Left renal pelvis (tissue), 4 donors: ENCODE measurements around the gene KCTD5. TPM values are rescaled to one million over a fixed set of nuclear protein-coding genes. Genes with fewer than 3 reads are reported as not detected.
"Not testable (repeated sequence)": the region's sequence is repeated elsewhere in the genome, so short reads cannot be mapped to it uniquely, and the experiment has no call there.

Experiments
- DNase-seq, 4 donors: peaks; one replicate each; pipeline ENCODE4 v3.0.0-alpha.2; 2013; ENCODE audit warnings: low read depth in 4 of 4, low spot score in 3 of 4
- polyA plus RNA-seq, 4 donors: library from polyadenylated mRNA; unstranded; fragments of 120-200 nt; gene quantifications; one replicate each; pipeline ENCODE4 v1.2.1, GENCODE V29; 2013; ENCODE audit not compliant: insufficient read length in 4 of 4

The KCTD5 gene, protein sequence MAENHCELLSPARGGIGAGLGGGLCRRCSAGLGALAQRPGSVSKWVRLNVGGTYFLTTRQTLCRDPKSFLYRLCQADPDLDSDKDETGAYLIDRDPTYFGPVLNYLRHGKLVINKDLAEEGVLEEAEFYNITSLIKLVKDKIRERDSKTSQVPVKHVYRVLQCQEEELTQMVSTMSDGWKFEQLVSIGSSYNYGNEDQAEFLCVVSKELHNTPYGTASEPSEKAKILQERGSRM
- 10 to 100 TPM; 19.2 to 26.0 (median 24.0) TPM for polyA plus RNA-seq

DNA sequence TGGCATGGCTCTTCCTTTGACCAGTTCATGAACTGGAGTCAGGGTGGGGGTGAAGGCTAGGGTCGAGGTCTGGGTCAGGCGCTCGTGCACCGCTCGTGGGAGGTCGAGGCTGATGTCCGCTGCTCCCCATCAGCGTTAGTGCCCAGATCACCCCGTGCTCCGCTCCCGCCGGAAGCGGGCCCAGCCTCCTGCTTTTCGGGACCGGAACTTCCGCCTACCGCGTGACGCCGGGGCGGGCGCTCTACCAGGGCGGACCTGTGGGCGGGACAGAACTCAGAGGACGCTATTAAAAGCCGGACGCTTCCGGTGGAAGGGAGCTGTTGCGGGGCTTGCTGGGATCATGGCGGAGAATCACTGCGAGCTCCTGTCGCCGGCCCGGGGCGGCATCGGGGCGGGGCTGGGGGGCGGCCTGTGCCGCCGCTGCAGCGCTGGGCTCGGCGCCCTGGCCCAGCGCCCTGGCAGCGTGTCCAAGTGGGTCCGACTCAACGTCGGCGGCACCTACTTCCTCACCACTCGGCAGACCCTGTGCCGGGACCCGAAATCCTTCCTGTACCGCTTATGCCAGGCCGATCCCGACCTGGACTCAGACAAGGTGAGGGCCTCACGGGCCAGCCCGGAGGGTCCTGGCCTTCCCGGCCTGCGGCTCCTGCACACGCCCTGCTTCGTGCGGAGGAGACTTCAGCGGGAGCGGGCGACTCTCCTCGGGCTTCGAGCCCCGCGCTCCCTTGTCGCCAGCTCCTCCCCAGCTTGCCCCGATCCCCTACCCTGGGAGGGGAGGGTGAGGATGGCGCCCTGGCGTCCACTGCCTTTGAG lies at the start of gene KCTD5:
KCTD5 (plus strand) TSS at position 315 of the 813 bp plus-strand sequence; CDS start at position 341, 26 bp downstream.
- DNase-seq, result peak; percentile 86 to 94 (median 92)

DNA sequence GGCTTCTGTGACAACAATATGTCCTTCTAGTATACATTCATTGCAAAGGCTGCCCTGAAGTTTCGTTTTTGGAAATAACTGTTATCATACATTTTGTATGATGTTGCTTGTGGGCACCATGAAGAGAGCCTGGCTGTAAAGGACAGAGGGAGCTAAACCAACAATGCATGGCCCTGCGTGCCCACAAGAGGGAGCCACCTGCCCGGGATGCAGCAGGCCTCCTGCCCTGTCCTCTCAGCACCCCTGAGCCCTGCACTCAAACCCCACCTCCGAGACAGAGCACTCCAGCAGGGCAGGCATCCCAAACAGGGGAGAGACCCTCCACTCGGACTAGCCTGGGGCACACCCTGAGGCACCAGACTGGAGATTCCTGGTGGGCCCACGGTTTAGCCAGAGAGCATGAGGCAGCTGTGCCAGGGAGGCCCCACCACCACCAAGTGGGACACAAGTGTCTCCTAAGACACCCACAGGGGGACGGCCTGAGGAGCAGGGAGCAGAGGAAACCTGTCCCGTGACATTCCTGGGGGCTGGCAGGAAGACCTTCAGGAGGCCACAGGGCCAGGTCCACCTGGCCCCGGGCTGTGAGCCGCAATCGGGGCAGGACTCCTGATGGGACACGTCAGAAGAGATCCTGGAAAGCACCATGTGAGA lies 43.1 kb upstream of the KCTD5 start:
- not testable (repeated sequence) for DNase-seq

DNA sequence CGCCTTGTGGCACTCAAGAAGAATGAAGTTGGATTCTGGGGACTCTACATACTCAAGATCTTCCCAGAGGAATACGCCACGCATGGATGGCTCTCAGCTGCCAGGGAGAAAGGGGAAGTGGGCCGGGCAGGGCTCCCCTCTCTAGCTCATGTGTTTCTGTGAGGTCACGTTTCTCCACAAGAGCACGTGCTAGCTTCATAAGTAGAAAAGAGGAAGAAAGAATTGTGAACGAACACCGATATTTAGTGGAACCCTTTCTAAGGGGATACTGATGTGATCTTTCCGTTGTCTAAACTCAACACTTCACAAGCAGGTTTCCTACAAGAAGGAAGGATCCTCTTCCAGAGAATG lies 42.6 kb upstream of the KCTD5 start:
- DNase-seq, result not testable (repeated sequence)

DNA sequence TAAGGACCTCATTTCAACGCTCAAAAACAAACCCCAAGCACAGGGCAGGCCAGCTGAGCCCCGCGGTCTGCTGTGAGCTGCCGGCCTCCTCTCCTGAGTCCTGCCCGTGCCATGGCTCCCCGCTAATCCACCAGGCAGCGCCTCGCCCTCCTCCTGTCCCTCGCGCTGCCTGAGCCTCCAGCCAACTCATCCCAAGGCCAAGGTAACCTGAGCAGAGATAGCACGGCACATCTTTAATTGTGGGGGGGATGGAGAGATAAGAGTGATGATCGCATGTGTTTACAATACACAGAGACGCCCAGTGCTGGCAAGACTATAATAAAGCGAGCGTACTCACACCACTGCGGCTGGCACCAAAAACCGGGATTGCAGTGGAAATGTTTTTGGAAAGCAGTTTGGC lies 39.8 kb upstream of the KCTD5 start:
- not testable (repeated sequence) for DNase-seq

DNA sequence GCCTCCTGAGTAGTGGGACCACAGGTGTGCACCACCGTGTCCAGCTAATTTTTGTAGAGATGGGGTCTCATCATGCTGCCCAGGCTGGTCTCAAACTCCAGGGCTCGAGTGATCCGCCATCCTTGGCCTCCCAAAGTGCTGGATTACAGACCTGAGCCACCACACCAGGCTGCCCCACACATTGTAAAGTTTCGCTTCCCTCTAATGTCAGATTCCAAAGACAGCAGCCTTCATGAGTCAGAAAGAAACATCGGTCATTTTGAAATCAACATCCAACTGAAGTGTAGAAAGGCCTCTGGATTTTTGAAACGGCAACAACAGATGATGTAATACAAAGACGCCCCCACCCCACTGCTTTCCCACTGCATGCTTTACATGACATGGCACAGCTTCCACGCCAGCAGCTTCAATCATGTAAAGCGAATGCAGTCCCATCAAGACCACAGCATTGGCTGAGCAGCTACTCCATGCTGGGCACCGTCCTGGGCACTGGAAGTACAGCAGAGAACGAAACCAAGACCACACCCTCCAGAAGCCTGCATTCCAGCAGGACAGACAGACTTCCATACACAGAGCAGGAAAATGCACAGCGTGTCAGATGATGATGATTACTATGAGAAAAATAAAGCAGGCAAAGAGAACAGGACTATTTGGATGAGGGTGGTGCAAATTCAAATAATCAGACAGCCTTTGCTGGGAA lies 37.4 kb upstream of the KCTD5 start:
- not testable (repeated sequence) for DNase-seq

DNA sequence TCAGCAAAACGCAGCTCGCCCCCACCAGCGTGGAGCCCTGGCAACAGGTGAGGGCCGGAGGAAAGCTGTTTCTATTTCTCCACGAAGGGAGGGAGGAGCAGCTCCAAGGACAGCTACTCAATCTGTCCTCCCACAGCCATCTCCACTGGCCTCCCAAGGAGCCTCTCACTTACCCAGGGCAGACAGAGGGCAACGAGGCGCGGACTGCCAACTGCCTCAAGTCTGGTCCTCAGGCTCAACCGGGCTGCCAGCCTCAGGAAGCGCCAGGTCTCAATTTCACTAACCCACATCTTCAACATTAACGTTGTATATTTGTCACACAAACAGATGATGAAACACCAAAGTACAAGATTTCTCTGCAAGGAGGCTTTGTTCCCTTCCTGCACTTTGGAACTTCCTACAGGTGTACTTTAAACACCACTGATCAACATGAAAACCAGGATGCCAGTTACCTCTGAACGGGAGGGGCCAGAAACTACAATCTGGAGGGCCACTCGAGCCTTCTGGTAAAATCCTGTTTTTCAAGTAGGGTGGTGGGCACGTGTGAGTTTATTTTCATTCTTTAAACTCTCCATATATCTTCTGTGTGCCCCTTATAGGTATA lies 31.0 kb upstream of the KCTD5 start:
- not testable (repeated sequence) for DNase-seq

DNA sequence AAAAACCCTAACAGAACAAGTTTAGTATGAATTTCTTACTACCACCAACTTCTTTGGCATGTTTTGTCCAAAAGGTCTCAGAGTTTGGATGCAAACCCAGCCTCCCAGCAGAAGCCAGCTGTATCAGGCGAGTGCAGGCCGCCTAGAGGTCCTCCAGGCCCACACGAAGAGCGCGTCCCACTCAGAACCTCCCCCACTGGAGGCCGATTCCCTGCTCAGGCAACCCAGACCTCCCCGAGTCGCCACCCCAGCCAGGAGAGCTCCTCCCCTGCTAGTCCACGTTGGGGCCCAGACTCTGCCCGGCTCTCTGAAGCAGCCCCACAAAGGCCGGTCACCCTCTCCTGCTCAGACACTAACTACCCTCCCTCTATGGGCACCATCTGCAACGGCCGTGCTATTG lies 28.4 kb upstream of the KCTD5 start:
- DNase-seq, result not testable (repeated sequence)

DNA sequence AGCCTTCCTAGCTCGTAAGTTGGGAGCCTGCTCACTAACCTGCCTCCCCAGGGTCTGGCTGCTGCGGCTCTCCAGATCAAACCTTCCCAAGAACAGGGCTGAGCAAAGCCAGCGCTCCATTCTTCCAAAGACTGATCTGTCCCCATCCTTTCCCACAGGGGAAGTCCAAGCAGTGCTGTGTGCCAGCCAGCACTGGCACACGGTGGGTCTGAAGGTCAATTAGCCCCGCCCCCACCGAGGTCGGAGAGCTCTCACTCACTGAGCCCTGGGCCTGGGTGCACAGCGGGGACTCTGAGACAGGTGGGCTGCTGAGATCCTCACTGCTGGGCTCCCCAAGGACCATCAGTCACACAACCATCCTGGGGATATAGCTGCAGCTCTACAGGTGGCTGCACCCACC lies 27.4 kb upstream of the KCTD5 start:
- not testable (repeated sequence) for DNase-seq

DNA sequence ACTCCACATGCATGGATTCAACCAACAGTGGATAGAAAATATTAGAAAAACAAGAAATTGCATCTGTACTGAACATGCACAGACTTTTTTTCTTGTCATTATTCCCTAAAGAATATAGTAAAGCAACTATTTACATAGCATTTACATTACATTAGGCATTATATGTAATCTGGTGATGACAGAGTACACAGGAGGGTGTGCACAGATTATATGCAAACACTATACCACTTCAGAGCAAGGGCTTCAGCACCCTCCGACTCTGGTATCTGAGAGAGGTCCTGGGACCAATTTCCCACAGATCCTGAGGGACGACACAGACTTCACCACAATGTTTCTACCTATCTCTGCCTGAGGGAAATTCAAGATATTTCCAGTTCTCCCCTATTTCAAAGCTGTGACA lies 25.3 kb upstream of the KCTD5 start:
- DNase-seq, result no peak

DNA sequence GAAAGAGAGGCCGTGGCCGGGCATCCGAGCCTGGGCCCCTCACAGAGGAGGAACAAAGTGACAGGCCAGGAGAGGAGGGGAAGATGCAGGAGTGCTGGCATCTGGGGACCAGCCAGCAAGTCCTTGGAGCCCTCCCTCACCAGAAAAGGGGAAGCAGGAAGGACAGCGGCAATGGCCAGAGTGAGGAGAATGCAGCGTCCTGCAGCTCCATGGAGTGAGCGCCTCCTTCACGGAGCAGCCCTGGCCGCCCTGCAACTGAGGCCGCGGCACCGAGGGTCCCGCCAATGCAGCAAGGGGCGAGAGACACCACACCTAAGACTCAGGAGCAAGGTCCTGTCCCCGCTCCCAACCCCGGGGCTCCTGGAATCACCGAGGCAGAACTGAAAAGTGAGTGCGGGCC lies 24.5 kb upstream of the KCTD5 start:
- DNase-seq, result not testable (repeated sequence)

DNA sequence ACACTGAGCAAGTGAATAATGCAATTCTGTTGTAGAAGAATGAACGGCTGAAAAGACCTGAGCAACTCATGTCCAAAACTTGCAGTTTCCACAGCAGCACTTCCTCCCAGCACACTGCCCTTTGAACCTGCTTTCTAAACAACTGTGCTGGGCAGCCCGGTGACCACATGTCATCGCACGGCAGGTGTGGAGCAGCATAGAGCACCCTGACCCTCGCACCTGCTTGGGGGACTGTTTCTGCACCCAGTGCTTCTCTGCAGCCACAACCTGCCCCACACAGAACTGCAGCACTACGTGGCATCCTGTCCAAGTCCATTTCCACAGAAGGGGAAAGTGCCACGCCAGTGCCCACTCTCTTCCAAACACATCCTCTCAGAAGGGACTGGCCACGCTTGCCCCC lies 22.8 kb upstream of the KCTD5 start:
- not testable (repeated sequence) for DNase-seq

DNA sequence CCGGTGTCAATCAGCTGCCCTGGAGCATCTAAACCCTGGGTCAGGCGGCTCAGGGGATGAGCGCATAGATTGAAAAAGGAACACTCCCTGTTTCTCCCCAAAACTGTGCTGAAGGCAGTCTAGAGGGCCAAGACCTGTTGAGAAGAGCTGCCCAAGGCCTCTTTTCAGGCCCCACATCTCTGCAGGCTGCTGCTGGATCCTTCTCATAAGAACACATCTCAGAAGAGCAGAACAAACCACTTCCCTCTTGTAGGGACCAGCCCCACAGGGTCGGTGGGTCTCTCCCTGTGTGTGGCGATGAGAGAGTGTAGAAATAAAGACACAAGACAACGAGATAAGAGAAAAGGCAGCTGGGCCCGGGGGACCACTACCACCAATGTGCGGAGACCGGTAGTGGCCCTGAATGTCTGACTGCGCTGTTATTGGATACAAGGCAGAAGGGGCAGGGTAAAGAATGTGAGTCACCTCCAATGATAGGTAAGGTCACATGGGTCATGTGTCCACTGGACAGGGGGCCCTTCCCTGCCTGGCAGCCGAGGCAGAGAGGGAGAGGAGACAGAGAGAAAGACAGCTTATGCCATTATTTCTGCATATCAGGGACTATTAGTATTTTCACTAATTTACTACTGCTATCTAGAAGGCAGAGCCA lies 22.2 kb upstream of the KCTD5 start:
- not testable (repeated sequence) for DNase-seq

DNA sequence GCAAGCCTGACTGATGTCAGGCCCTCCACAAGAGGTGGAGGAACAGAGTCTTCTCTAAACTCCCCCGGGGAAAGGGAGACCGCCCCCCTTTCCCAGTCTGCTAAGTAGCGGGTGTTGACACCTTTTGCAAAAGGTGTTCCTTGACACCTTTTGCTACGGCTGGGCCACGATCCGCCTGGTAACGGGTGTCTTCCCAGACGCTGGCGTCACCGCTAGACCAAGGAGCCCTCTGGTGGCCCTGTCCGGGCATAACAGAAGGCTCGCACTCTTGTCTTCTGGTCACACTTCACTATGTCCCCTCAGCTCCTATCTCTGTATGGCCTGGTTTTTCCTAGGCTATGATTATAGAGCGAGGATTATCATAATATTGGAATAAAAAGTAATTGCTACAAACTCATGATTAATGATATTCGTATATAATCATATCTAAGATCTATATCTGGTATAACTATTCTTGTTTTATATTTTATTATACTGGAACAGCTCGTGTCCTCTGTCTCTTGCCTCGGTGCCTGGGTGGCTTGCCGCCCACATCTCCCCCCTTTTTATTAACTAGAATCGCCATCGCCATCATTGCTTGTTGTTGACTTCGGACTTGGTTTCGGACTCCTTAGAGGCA lies 21.5 kb upstream of the KCTD5 start:
- DNase-seq, result not testable (repeated sequence)

DNA sequence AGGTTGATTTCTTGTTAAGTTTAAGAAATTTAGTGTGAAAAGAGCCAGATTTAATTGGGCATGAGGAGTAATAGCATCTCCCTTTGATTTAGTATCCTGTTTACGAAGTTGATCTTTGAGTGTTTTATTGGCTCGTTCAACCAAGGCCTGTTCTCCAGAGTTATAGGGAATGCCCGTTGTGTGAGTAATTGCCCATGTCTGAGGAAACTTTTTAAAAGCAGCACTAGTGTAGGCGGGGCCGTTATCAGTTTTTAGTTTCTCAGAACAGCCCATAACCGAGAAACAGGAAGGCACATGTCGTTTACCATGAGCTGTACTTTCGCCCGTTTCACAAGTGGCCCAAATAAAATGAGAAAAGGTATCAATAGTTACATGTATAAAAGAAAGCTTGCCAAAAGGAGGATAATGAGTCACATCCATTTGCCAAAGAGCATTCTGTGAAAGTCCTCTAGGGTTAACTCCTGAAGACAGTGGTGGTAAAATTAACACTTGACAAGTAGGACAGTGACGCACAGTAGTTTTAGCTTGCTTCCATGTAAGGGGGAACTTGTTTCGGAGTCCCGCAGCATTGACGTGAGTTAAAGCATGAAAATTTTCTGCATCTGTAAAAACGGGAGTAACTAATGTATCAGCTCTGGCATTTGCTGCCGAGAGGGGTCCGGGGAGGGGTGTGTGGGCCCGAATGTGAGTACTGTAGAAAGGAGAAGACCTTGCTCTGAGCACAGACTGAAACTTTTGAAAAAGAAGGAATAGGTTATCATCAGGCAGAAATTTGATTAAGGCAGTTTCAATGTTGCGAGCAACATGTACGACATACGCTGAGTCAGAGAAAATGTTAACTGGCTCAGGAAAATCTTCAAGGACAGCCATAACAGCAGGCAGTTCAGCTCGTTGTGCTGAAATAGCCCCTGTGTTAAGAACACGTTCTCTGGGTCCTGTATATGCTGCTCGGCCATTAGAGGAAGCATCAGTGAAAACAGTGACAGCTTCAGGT lies 18.5 kb upstream of the KCTD5 start:
- peak in 1 of 4 donors; percentile 40 for DNase-seq

DNA sequence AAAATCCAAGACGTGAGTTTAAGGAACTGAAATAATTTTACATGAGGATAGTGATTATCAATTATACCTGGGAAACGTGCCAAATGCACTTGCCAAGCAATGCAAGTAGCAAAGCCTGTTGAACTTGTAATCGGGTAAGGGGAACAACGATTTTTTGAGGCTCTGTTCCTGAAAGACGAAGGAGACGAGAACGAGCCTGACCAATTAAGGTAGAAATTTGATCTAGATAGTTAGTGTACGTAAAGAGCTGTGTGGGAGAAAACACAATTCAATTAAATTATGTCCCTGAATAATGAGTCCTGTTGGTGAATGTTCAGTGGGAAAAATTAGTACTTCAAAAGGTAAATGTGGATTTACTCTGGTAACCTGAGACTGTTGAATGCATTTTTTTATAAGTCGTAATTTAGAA lies 17.7 kb upstream of the KCTD5 start:
- DNase-seq, result no peak

DNA sequence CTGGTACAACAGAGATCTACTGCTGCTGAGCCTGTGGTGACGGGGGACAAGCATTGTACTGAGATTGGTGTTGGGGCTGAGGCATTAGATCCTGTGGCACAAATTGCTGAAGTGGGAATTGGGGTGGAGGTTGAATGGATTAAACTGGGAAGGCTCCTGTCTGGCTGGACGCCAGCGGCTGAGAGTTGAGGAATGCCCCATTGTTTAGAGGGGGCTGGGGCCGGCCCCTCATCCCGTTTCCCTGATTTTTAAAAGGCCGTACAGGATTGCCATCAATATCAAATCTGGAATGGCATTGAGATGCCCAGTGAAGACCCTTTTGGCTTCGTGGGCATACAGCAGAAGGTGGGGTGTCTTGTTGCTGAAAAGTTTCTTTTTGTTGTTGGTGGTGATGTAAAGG lies 15.7 kb upstream of the KCTD5 start:
- not testable (repeated sequence) for DNase-seq

DNA sequence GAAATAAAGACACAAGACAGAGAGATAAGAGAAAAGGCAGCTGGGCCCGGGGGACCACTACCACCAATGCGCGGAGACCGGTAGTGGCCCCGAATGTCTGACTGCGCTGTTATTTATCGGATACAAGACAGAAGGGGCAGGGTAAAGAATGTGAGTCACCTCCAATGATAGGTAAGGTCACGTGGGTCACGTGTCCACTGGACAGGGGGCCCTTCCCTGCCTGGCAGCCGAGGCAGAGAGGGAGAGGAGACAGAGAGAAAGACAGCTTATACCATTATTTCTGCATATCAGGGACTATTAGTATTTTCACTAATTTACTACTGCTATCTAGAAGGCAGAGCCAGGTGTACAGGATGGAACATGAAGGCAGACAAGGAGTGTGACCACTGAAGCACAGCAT lies 12.7 kb upstream of the KCTD5 start:
- not testable (repeated sequence) for DNase-seq

DNA sequence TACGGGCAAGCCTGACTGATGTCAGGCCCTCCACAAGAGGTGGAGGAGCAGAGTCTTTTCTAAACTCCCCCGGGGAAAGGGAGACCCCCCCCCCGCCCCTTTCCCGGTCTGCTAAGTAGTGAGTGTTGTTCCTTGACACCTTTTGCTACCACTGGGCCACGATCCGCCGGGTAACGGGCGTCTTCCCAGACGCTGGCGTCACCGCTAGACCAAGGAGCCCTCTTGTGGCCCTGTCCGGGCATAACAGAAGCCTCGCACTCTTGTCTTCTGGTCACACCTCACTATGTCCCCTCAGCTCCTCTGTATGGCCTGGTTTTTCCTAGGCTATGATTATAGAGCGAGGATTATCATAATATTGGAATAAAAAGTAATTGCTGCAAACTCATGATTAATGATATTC lies 12.3 kb upstream of the KCTD5 start:
- not testable (repeated sequence) for DNase-seq
